Measurements from ENCODE around the gene ESRRA. TPM values are rescaled to one million over a fixed set of nuclear protein-coding genes. Genes with fewer than 3 reads are reported as not detected.

Gene ESRRA
- total RNA-seq, 1 experiment from 2014 or later = 63.4 TPM

GRCh38 chr11:64296236-64296635 lies 9.1 kb upstream of the ESRRA start:
- Mint-ChIP-seq H3K4me3 (ENCODE audit: unreplicated experiment) (no peak overlapping the region), H3K9me3 (ENCODE audit: unreplicated experiment) (no peaks in the 10 kb centered on the region), H3K36me3 (ENCODE audit: insufficient read depth, unreplicated experiment) (no peaks in the 10 kb centered on the region), H3K27me3 (ENCODE audit: insufficient read depth, unreplicated experiment) (peaks cover under 1% of the 10 kb centered on the region), H3K4me1 (ENCODE audit: insufficient read depth, unreplicated experiment) (peaks cover 10% of the 10 kb centered on the region), H3K27ac (ENCODE audit: low read depth, unreplicated experiment) (no peak overlapping the region)
- BruUV-seq (replicated peaks) = no TSS peak
- CTCF ChIA-PET = interaction anchor here (0.8 to 1.0 kb wide), 3 partner anchors 24 to 91 kb away, joined by 3 to 5 read pairs (median 4); no protein-coding TSS in a partner anchor
- TF ChIP-seq CTCF (IDR thresholded peaks at IDR 0.05; ENCODE audit: unreplicated experiment) = no peak
- DNase-seq (ENCODE audit: unreplicated experiment) = no peak
- intact Hi-C loops (cut with micrococcal nuclease) = no loop called here
- POLR2A ChIA-PET = interaction anchor here (0.5 to 2.6 kb wide), 6 partner anchors 10 to 42 kb away, joined by 3 to 11 read pairs (median 5); partner anchors contain the start of genes BAD, GPR137 and PRDX5

GRCh38 chr11:64296830-64297698 lies 8.3 kb upstream of the ESRRA start:
- no peak overlapping the region for H3K4me3 Mint-ChIP-seq (ENCODE audit: unreplicated experiment)
- CTCF ChIA-PET = interaction anchor here (0.7 to 1.0 kb wide), 4 partner anchors 25 to 355 kb away, joined by 3 to 5 read pairs (median 4); no protein-coding TSS in a partner anchor

GRCh38 chr11:64297699-64298358 lies 7.5 kb upstream of the ESRRA start:
- Mint-ChIP-seq H3K4me3 (ENCODE audit: unreplicated experiment) (no peak overlapping the region), H3K9me3 (ENCODE audit: unreplicated experiment) (no peaks in the 10 kb centered on the region), H3K27ac (ENCODE audit: low read depth, unreplicated experiment) (no peak overlapping the region), H3K4me1 (ENCODE audit: insufficient read depth, unreplicated experiment) (peaks cover 10% of the 10 kb centered on the region), H3K36me3 (ENCODE audit: insufficient read depth, unreplicated experiment) (no peaks in the 10 kb centered on the region), H3K27me3 (ENCODE audit: insufficient read depth, unreplicated experiment) (no peaks in the 10 kb centered on the region)
- CTCF ChIA-PET = interaction anchor here (0.7 kb wide), 1 partner anchor 355 kb away, joined by 3 read pairs; no protein-coding TSS in a partner anchor
- intact Hi-C loops (cut with micrococcal nuclease) = no loop called here
- TF ChIP-seq CTCF (IDR thresholded peaks at IDR 0.05; ENCODE audit: unreplicated experiment) = no peak
- no peak for DNase-seq (ENCODE audit: unreplicated experiment)
- BruUV-seq (replicated peaks) = no TSS peak
- POLR2A ChIA-PET = interaction anchor here (2.6 kb wide), 1 partner anchor 14 kb away, joined by 10 read pairs; the partner anchor contains the start of gene BAD

More at GRCh38 chr11:64296830-64297698, 8.3 kb upstream of the ESRRA start:
- no peak for DNase-seq (ENCODE audit: unreplicated experiment)
- Mint-ChIP-seq H3K9me3 (ENCODE audit: unreplicated experiment) (no peaks in the 10 kb centered on the region), H3K4me1 (ENCODE audit: insufficient read depth, unreplicated experiment) (peaks cover 10% of the 10 kb centered on the region), H3K36me3 (ENCODE audit: insufficient read depth, unreplicated experiment) (no peaks in the 10 kb centered on the region), H3K27me3 (ENCODE audit: insufficient read depth, unreplicated experiment) (no peaks in the 10 kb centered on the region), H3K27ac (ENCODE audit: low read depth, unreplicated experiment) (no peak overlapping the region)
- POLR2A ChIA-PET = interaction anchor here (0.5 to 2.6 kb wide), 6 partner anchors 11 to 50 kb away, joined by 3 to 11 read pairs (median 5); partner anchors contain the start of genes BAD and GPR137
- TF ChIP-seq CTCF (IDR thresholded peaks at IDR 0.05; ENCODE audit: unreplicated experiment) = no peak
- intact Hi-C loops (cut with micrococcal nuclease) = no loop called here
- no TSS peak for BruUV-seq (replicated peaks)
